Immature natural killer cell (primary cell): ENCODE data around the gene INSRR. TPM values are rescaled to one million over a fixed set of nuclear protein-coding genes. Genes with fewer than 3 reads are reported as not detected.

Experiments used
- DNase-seq, 3 donors: peaks; one replicate each; pipeline ENCODE4 v3.0.0; 2022; ENCODE audit warnings: mixed read lengths in 1 of 3
- H3K27ac Mint-ChIP-seq, 6 donors: one replicate each; pipeline ENCODE4 v1.8.0; 2020; ENCODE audit warnings: mixed read lengths in 6 of 6, mild to moderate bottlenecking in 5 of 6, inconsistent platforms in 4 of 6, moderate library complexity in 3 of 6
- H3K27me3 Mint-ChIP-seq, 3 donors: one replicate each; pipeline ENCODE4 v1.8.0; 2020 to 2021; ENCODE audit warnings: low read depth in 3 of 3, mild to moderate bottlenecking in 3 of 3, mixed read lengths in 3 of 3, moderate library complexity in 3 of 3, inconsistent platforms in 1 of 3
- H3K36me3 Mint-ChIP-seq, 3 donors: one replicate each; pipeline ENCODE4 v1.8.0; 2020; ENCODE audit warnings: mixed read lengths in 3 of 3, inconsistent platforms in 2 of 3, mild to moderate bottlenecking in 2 of 3
- H3K4me1 Mint-ChIP-seq, 2 donors: one replicate each; pipeline ENCODE4 v1.8.0; 2020; ENCODE audit warnings: inconsistent platforms in 2 of 2, mild to moderate bottlenecking in 2 of 2, mixed read lengths in 2 of 2, moderate library complexity in 1 of 2
- H3K4me3 Mint-ChIP-seq, 5 donors: one replicate each; pipeline ENCODE4 v1.8.0; 2020; ENCODE audit warnings: mild to moderate bottlenecking in 5 of 5, mixed read lengths in 5 of 5, inconsistent platforms in 3 of 5, moderate library complexity in 3 of 5
- H3K9me3 Mint-ChIP-seq, 6 donors: one replicate each; pipeline ENCODE4 v1.8.0; 2020; ENCODE audit warnings: mild to moderate bottlenecking in 6 of 6, mixed read lengths in 6 of 6, inconsistent platforms in 4 of 6, moderate library complexity in 3 of 6
- polyA plus RNA-seq, 3 donors: library from polyadenylated mRNA; unstranded; fragments of 300-500 nt; fragmentation: Illumina TruSeq; gene quantifications; one replicate each; pipeline ENCODE4 v1.2.3, GENCODE V29; 2021

The INSRR gene
- polyA plus RNA-seq, 3 donors from 2014 or later: not detected

GRCh38 chr1:156887734-156888133 is 28.8 kb upstream of the INSRR start:
- no peak overlapping the region for H3K4me3 Mint-ChIP-seq
- no peak for DNase-seq
- H3K9me3 Mint-ChIP-seq: no peaks in the 10 kb centered on the region
- peaks cover 17 to 31% (median 18%) of the 10 kb centered on the region in 3 donors for H3K27me3 Mint-ChIP-seq
- no peak overlapping the region for H3K27ac Mint-ChIP-seq
- peaks cover 6 to 10% of the 10 kb centered on the region in 2 donors for H3K4me1 Mint-ChIP-seq
- H3K36me3 Mint-ChIP-seq: peaks cover 0 to 3% (median 0%) of the 10 kb centered on the region in 3 donors

DNA sequence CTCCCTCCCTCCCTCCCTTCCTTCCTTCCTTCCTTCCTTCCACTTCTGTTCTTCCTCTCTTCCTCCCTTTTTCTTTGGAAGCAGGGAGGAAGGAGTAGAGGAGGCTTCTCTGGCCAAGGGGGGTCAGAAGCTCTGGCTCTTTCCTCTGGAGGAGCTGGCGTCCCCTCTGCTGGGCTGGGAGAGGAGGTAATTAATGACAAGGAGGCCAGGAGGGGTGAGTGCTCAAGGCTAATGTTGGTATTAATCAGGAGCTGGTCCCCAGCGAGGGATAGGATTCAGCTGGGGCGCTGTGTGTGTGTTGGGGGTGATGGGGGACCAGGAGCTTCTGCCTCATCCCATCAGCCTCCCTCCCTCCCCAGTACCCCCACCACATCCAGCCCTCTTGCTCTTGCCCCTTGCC is 28.4 kb upstream of the INSRR start:
- H3K27me3 Mint-ChIP-seq: peaks cover 14 to 28% (median 18%) of the 10 kb centered on the region in 3 donors

GRCh38 chr1:156886583-156887281 is 27.8 kb upstream of the INSRR start:
- Mint-ChIP-seq H3K4me3 (no peak overlapping the region), H3K9me3 (no peaks in the 10 kb centered on the region), H3K27me3 (peaks cover 10 to 25% (median 13%) of the 10 kb centered on the region in 3 donors), H3K36me3 (peaks cover 0 to 3% (median 0%) of the 10 kb centered on the region in 3 donors), H3K27ac (peak overlapping the region in 1 of 6 donors; percentile 55), H3K4me1 (peaks cover under 1 to 3% of the 10 kb centered on the region in 2 donors)
- no peak for DNase-seq

More for the DNA sequence above, 28.4 kb upstream of the INSRR start:
- peaks cover 0 to 3% (median 0%) of the 10 kb centered on the region in 3 donors for H3K36me3 Mint-ChIP-seq
- H3K4me1 Mint-ChIP-seq: peaks cover 5 to 9% of the 10 kb centered on the region in 2 donors
- H3K27ac Mint-ChIP-seq: no peak overlapping the region
- no peaks in the 10 kb centered on the region for H3K9me3 Mint-ChIP-seq
- H3K4me3 Mint-ChIP-seq: no peak overlapping the region
- no peak for DNase-seq

GRCh38 chr1:156885880-156886355 is 27.0 kb upstream of the INSRR start:
- no peaks in the 10 kb centered on the region for H3K4me1 Mint-ChIP-seq
- H3K36me3 Mint-ChIP-seq: peaks cover 0 to 3% (median 0%) of the 10 kb centered on the region in 3 donors
- no peak overlapping the region for H3K4me3 Mint-ChIP-seq
- H3K27me3 Mint-ChIP-seq: peaks cover 9 to 18% (median 10%) of the 10 kb centered on the region in 3 donors
- no peak overlapping the region for H3K27ac Mint-ChIP-seq
- no peak for DNase-seq
- H3K9me3 Mint-ChIP-seq: no peaks in the 10 kb centered on the region

DNA sequence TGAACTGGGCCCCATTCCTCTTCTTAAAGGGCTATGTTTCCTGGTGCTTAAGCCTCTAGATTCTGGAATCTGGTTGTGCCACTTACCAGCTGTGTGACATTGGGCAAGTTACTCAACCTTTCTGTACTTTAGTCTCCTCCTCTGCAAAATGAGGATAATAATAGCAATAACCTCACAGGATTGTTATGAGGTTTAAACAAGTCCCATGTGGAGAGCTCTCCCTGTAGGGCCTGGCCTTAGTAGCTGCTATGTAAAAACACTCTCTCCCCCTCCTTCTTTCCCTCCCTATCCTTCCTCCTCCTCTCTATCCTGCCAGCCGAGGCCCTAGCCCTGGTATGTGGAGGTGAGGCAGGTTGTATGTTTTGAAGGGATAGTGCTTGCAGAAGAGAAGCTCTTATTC is 26.4 kb upstream of the INSRR start:
- H3K36me3 Mint-ChIP-seq: peaks cover 0 to 3% (median 0%) of the 10 kb centered on the region in 3 donors
- H3K4me1 Mint-ChIP-seq: no peaks in the 10 kb centered on the region
- H3K27ac Mint-ChIP-seq: no peak overlapping the region
- no peaks in the 10 kb centered on the region for H3K9me3 Mint-ChIP-seq
- no peak overlapping the region for H3K4me3 Mint-ChIP-seq
- H3K27me3 Mint-ChIP-seq: peaks cover 8 to 14% (median 9%) of the 10 kb centered on the region in 3 donors
- DNase-seq: no peak

- Mint-ChIP-seq H3K27ac (peak overlapping the region in 1 of 6 donors; percentile 31), H3K27me3 (peaks cover 6 to 10% (median 9%) of the 10 kb centered on the region in 3 donors), H3K4me1 (no peaks in the 10 kb centered on the region), H3K36me3 (peaks cover 0 to 3% (median 0%) of the 10 kb centered on the region in 3 donors), H3K4me3 (no peak overlapping the region), H3K9me3 (no peaks in the 10 kb centered on the region)
- no peak for DNase-seq
Measured at GRCh38 chr1:156884560-156885184, 25.8 kb upstream of the INSRR start.

- H3K27me3 Mint-ChIP-seq: peaks cover 6 to 9% (median 8%) of the 10 kb centered on the region in 3 donors
- peaks cover 0 to 3% (median 0%) of the 10 kb centered on the region in 3 donors for H3K36me3 Mint-ChIP-seq
- no peak for DNase-seq
- H3K4me3 Mint-ChIP-seq: no peak overlapping the region
- H3K9me3 Mint-ChIP-seq: no peaks in the 10 kb centered on the region
- H3K27ac Mint-ChIP-seq: no peak overlapping the region
- no peaks in the 10 kb centered on the region for H3K4me1 Mint-ChIP-seq
Measured at GRCh38 chr1:156883919-156884318, 25.0 kb upstream of the INSRR start.

GRCh38 chr1:156882543-156882942 is 23.6 kb upstream of the INSRR start:
- H3K36me3 Mint-ChIP-seq: peaks cover 0 to 3% (median 0%) of the 10 kb centered on the region in 3 donors
- peaks cover 4 to 9% (median 8%) of the 10 kb centered on the region in 3 donors for H3K27me3 Mint-ChIP-seq
- H3K9me3 Mint-ChIP-seq: no peaks in the 10 kb centered on the region
- no peak overlapping the region for H3K27ac Mint-ChIP-seq
- DNase-seq: no peak
- no peak overlapping the region for H3K4me3 Mint-ChIP-seq
- H3K4me1 Mint-ChIP-seq: no peaks in the 10 kb centered on the region

GRCh38 chr1:156881663-156882062 is 22.7 kb upstream of the INSRR start:
- Mint-ChIP-seq H3K27me3 (peaks cover 4 to 8% (median 7%) of the 10 kb centered on the region in 3 donors), H3K4me3 (no peak overlapping the region), H3K9me3 (no peaks in the 10 kb centered on the region), H3K36me3 (peaks cover 0 to 3% (median 0%) of the 10 kb centered on the region in 3 donors), H3K4me1 (no peaks in the 10 kb centered on the region), H3K27ac (no peak overlapping the region)
- DNase-seq: no peak

GRCh38 chr1:156881101-156881500 is 22.2 kb upstream of the INSRR start:
- Mint-ChIP-seq H3K27ac (peak overlapping the region in 1 of 6 donors; percentile 59), H3K9me3 (no peaks in the 10 kb centered on the region), H3K27me3 (peaks cover 4 to 6% (median 5%) of the 10 kb centered on the region in 3 donors), H3K4me1 (no peaks in the 10 kb centered on the region), H3K36me3 (peaks cover 0 to 3% (median 0%) of the 10 kb centered on the region in 3 donors), H3K4me3 (no peak overlapping the region)
- no peak for DNase-seq

GRCh38 chr1:156880473-156880872 is 21.6 kb upstream of the INSRR start:
- DNase-seq: no peak
- no peak overlapping the region for H3K4me3 Mint-ChIP-seq
- H3K9me3 Mint-ChIP-seq: no peaks in the 10 kb centered on the region
- peaks cover 4 to 6% (median 5%) of the 10 kb centered on the region in 3 donors for H3K27me3 Mint-ChIP-seq
- no peak overlapping the region for H3K27ac Mint-ChIP-seq
- no peaks in the 10 kb centered on the region for H3K4me1 Mint-ChIP-seq
- H3K36me3 Mint-ChIP-seq: peaks cover 0 to 3% (median 0%) of the 10 kb centered on the region in 3 donors

- H3K4me3 Mint-ChIP-seq: no peak overlapping the region
- H3K36me3 Mint-ChIP-seq: peaks cover 0 to 3% (median 0%) of the 10 kb centered on the region in 3 donors
- peaks cover 4 to 7% (median 6%) of the 10 kb centered on the region in 3 donors for H3K27me3 Mint-ChIP-seq
- no peak for DNase-seq
- H3K27ac Mint-ChIP-seq: no peak overlapping the region
- H3K9me3 Mint-ChIP-seq: no peaks in the 10 kb centered on the region
- H3K4me1 Mint-ChIP-seq: no peaks in the 10 kb centered on the region
Measured at GRCh38 chr1:156879876-156880275, 21.0 kb upstream of the INSRR start.

DNA sequence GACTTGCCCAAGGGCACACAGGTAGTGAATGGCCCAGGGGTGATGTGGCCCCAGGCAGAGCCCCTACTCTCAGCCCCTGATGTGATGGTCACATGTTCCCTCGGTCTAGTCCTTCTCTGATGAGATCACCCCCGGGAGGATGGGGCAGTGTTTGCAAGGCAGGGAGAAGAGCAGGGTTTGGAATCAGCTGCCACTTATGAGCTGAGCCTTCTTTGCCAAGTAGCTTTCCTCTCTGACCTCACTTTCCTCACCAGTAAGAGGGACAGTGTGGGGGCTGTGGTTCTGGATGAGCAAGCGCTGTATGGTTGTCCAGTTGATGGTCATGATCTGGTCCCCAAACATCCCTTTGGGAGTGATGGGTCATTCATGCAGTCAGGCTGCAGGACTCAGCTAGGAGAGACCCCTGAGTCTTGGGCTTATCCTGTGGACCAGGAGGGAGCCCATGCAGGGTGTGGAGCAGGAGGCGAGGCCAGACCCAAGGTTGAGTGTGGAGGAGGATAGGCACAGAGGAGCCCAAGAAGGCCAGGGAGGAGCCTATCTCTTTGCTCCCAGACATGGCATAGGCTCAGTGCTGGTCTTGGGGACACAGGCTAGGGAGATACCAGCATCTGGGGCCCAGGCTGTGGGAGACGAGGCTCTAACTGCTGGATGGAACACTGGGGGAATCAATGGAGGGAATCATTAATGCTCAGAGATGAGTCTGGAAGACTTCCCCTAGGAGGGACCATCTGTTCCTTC is 18.7 kb upstream of the INSRR start:
- H3K4me1 Mint-ChIP-seq: no peaks in the 10 kb centered on the region
- no peak overlapping the region for H3K4me3 Mint-ChIP-seq
- DNase-seq: no peak
- H3K27ac Mint-ChIP-seq: no peak overlapping the region
- no peaks in the 10 kb centered on the region for H3K36me3 Mint-ChIP-seq
- no peaks in the 10 kb centered on the region for H3K9me3 Mint-ChIP-seq
- peaks cover 0 to 8% (median 4%) of the 10 kb centered on the region in 3 donors for H3K27me3 Mint-ChIP-seq
